NCI-H526 treated with DMSO at 0.1 percent for 48 hours (cell line): ENCODE data around the gene RNF128.
"Not testable (repeated sequence)": the region's sequence is repeated elsewhere in the genome, so short reads cannot be mapped to it uniquely, and the experiment has no call there.

Experiments
- DNase-seq: peaks from one replicate; lab custom pipeline; 2025; lab: John Stamatoyannopoulos, UW

Gene RNF128

DNA sequence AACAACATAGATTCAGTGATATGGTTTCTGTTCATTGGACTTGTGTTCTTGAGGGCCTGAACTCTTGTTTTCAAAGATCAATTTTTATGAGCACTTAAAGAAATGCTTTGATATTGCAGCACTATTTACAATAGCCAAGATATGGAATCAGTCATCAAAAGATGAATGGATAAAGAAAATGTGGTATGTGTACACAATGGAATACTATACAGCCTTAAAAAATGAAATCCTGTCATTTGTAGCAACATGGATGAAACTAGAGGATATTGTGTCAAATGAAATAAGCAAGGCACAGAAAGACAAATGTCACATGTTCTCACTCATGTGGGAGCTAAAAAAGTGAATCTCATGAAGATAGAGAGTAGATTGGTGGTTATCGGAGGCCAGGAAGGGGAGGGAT is 21.9 kb downstream of the RNF128 start:
- no peak for DNase-seq

DNA sequence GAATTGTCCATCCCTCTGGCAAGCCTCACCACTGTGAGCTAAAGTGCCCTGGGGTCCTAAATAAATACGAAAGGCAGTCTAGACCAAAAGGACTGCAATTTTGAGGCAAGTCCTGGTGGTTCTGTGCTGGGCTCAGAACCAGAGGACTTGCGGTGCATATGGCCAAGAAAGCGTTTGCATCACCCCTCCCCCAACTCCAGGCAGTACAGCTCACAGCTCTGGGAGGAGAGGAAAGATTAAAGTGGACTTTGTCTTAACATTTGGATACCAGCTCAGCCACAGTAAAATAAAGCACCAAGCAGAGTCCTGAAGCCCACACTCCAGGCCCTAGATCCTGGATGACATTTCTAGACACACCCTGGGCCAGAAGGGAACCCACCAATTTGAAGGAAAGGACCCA is 24.9 kb downstream of the RNF128 start:
- DNase-seq, result no peak

DNA sequence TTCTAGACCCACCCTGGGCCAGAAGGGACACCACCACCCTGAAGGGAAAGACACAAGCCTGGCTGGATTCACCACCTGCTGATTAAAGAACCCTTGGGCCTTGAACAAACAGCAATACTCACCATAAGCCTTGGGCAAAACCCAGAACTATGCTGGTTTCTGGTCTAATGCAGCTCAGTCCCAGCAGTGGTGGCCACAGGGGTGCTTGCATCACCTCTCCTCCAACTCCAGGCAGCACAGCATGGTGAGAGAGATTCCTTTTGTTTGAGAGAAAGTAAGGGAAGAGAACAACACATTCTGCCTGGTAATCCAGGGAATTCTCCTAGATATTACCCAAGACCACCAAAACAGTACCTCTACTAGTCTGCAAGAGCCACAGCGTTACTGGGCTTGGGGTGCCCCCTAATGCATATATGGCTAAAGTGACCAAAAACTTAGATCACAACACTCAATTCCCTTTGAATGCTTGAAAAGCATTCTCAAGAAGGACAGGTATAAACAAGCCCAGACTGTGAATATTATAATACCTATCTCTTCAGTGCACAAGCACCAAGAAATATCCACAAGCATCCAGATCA is 25.7 kb downstream of the RNF128 start:
- DNase-seq, result peak; percentile 0

DNA sequence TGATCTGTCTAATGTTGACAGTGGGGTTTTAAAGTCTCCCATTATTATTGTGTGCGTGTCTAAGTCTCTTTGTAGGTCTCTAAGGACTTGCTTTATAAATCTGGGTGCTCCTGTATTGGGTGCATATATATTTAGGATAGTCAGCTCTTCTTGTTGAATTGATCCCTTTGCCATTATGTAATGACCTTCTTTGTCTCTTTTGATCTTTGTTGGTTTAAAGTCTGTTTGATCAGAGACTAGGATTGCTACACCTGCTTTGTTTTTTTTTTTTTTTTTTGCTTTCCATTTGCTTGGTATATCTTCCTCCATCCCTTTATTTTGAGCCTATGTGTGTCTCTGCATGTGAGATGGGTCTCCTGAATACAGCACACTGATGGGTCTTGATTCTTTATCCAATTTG is 42.8 kb downstream of the RNF128 start:
- DNase-seq, result not testable (repeated sequence)

DNA sequence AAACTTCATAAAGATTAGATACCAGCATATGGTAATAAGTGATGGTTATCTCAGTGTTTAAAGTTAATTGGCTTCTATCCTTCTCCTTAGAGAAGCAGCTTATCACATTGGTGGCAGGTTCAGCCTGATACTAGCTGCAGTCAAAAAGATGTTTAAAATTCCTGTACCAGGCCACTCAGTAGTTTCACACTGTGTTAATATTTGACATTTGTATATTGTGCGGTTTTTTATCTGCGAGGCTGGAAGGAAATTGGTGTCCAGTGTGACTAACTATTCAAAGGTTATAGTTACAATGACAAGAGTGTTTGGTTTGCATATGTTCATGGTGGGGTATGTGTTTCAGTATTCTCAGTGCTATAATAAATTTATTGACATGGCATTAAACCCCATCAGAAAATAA is 48.5 kb downstream of the RNF128 start:
- DNase-seq, result no peak

DNA sequence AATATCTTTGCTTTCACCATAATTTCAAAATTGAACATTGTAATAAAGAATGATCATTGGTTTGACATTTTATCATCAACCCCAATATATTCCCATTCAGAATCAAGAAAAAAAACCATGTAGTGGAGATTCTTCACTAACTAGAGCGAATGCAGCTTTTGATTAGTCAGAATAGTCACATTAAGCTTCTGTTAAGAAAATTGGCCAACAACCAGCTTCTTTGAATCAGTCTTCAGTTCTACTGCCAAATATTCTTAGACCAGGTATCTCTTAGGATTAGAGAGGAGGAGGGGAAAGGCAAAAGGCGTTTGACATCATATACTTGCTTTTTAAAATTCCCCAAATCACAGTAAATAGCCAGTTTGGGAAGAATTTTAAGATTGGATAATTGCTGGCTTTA is 53.8 kb downstream of the RNF128 start:
- no peak for DNase-seq

DNA sequence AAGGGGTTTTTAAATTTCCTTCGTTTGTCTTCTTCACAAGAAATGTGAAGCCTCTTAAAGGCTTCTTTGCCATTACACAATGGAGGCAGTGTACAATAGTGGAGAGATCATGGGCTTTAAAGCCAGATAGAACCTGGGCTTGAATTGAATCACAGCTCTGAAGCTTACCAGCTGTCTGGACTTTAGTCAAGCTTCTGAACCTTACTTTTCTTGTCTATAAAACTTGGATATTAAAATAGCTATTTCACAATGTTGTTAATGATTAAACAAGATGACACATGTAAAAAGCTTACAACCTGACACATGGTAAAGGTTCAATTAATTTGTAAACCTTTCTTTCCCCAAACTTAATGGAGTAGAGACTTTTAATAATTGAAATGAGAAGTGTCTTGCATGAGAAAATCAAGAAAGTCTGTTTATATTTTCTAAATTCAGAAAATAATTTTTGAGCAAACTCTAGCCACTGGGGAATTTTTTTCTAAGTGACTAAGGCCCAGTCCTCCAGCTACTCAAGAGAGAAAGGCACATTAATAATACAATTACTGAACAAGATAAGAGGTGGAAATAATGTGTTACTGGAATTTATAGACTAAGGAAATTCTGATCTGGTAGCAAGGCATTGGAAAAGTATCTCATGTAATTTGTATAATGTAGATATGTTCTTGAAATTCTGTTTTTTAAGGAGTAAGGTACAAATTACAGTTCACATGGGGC is 54.3 kb downstream of the RNF128 start:
- DNase-seq, result no peak

DNA sequence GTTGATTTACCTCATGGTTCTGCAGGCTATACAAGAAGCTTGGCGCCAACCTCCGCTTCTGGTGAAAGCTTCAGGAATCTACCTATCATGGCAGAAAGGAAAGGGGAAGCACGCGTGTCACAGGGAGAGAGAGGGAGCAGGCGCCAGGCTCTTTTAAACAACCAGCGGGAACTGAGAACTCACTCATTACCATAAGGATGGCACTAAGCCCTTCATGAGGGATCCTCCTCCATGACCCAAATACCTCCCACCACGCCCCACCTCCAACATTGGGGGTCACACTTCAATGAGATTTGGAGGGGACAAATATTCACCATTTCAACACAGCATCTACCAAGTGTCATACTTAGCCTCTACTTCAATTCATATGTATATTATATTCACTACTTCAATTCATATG is 57.2 kb downstream of the RNF128 start:
- DNase-seq, result no peak

DNA sequence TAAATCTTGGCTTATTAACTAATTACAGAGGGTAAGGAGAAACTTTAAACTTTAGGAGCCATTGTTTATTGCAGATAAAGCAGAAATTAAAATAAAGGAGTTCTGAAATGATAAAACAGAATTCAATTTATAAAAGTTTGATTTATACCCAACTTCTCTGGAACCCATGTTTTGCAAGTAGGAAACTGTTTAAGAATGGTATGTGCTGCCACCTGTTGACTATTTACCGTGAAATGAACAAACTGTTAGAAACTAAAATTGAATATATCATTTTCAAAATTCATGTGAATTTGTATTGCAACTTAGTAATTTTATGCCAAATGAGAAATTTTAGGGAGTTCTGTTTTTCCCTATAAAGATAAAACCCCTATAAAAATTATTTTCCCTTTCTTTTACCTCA is 65.0 kb downstream of the RNF128 start:
- DNase-seq, result no peak

DNA sequence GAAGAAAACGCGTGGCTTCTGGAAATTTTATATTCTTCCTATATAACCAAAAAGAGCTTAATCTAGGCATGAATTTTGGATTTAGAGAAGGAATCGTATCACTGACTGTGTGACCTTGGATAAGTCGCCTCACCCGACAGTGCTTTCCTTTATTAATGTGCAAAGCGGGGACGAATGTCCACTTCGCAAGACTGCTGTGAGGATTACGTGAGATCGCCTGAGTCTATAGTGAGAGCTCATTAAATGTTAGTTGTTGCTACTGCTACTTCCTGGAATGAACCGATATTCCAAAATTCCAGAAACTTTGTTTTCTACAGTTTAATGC is 75.5 kb downstream of the RNF128 start:
- DNase-seq, result peak; percentile 56

DNA sequence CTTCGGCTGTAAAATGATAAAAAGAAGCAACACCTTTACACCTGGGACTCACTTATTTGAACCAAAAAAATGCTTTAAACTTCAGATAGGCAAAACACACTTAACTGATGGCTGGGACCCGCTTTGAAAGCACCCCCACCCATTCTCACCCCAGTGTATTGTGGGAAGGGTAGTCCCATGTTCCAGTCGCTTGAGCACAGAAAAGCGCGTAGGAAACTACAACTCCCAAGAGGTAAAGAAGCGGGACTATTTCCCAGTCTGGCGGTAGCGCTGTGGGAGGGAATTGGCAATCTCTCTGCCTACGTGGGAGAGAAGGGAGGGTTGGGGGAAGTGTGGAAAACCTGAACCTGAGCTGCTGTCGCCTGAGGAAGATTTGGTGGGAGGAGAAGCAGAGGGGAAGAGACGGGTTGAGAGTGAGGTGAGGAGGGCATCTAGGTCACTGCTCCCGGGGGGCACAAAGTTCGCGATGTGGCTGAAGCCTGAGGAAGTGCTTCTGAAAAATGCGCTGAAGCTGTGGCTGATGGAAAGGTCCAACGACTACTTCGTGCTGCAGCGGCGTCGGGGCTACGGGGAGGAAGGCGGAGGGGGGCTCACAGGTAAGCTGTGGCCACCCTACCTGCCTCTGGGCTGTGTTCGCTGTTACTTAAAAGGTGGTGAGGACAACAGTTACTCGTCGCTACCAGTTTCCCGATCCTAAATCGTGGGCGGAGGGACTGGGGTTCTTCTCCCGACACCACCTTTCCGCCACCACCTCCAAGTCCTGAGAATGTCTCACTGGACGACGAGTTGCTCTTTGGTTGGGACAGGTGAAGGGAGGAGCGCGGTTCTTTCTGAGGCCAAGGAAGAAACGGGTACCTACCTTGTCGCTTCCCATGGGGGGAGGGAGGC is 76.1 kb downstream of the RNF128 start, which contains the start of gene TBC1D8B:
TSS of gene TBC1D8B (plus strand) at position 286 of the 888 bp plus-strand sequence. CDS start at position 467, 181 bp downstream.
- peak; percentile 76 for DNase-seq

DNA sequence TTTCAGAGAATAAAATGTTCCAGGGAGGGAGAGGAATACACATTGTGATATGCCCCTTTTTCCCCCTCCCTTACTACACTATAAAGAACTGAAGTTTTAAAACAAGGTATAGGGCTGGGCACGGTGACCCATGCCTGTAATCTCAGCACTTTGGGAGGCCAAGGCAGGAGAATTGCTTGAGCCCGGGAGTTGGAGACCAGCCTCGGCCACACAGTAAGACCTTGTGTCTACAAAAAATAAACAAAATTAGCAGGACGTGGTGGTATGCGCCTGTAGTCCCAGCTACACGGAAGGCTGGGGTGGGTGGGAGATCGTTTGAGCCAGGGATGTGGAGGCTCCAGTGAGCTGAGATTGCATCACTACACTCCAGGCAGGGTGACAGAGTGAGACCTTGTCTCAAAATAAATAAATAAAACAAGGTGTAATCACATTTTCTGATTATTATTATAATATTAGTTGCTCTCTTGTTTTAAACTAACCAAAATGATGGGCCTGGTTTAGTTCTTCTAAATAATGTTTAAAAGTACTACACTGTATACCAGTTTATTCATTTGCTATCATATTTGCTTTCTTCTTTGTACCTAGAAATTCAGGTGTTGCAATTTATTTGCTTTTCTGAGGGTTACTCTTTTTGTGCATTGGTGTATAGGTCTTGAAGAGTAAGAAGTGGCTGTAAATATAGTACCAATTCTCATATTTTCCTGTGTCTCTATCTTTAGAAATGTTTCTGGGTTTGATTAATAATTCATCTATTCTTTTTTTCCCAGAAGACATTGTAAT is 84.8 kb downstream of the RNF128 start:
- DNase-seq, result no peak

DNA sequence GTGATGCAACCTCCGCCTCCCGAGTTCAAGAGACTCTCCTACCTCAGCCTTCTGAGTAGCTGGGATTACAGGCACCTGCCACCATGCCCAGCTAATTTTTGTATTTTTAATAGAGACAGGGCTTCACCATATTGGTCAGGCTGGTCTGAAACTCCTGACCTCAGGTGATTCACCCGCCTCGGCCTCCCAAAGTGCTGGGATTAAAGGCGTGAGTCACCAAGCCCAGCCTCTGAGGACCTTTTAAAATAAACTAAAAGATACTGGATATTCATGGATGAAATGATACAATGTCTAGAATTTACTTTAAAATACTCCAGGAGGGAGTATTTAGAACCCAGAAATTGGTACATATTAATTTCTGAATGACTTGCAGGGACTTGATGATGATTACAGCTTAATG is 86.4 kb downstream of the RNF128 start:
- not testable (repeated sequence) for DNase-seq

DNA sequence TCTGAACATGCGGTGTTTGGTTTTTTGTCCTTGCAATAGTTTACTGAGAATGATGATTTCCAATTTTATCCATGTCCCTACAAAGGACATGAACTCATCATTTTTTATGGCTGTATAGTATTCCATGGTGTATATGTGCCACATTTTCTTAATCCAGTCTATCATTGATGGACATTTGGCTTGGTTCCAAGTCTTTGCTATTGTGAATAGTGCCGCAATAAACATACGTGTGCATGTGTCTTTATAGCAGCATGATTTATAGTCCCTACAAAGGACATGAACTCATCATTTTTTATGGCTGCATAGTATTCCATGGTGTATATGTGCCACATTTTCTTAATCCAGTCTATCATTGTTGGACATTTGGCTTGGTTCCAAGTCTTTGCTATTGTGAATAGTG is 87.6 kb downstream of the RNF128 start:
- DNase-seq, result not testable (repeated sequence)
